ENCODE results near the gene CDC14A. TPM values are rescaled to one million over a fixed set of nuclear protein-coding genes. Genes with fewer than 3 reads are reported as not detected.

Gene CDC14A
- total and polyA plus RNA-seq, 2 experiments from 2014 or later: 7.3 to 14.5 TPM

DNA sequence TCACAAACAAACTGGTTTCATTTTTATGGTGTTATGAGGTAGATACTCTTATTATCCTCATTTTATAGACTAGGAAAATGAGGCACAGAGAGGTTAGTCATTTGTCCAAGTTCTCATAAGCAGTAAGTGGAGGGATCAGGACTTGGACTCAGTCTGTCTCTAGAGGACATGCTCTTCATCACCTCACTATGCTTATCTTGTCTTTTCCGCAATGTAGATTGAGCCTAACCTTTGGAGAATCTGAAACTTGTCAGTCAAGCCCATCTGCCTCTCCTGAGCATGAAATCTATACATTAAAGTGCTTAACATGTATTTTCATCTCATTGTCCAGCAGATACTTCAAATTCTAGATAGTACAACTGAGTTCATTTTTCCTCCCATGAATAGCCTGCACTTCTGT is 11.8 kb upstream of the CDC14A start:
- no peaks in the 10 kb centered on the region for H3K9me2 ChIP-seq (replicated peaks; ENCODE audit: insufficient read depth)
- TF ChIP-seq, protein P1, sequence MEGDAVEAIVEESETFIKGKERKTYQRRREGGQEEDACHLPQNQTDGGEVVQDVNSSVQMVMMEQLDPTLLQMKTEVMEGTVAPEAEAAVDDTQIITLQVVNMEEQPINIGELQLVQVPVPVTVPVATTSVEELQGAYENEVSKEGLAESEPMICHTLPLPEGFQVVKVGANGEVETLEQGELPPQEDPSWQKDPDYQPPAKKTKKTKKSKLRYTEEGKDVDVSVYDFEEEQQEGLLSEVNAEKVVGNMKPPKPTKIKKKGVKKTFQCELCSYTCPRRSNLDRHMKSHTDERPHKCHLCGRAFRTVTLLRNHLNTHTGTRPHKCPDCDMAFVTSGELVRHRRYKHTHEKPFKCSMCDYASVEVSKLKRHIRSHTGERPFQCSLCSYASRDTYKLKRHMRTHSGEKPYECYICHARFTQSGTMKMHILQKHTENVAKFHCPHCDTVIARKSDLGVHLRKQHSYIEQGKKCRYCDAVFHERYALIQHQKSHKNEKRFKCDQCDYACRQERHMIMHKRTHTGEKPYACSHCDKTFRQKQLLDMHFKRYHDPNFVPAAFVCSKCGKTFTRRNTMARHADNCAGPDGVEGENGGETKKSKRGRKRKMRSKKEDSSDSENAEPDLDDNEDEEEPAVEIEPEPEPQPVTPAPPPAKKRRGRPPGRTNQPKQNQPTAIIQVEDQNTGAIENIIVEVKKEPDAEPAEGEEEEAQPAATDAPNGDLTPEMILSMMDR (IDR thresholded peaks at IDR 0.05; ENCODE audit: poor library complexity): no peak
- TF ChIP-seq EZH2phosphoT487 (IDR thresholded peaks at IDR 0.05; ENCODE audit: low read depth, severe bottlenecking, unreplicated experiment) (no peak), EZH2 (IDR thresholded peaks at IDR 0.05; ENCODE audit: borderline replicate concordance) (no peak)
- H3K36me3 ChIP-seq (replicated peaks; ENCODE audit: insufficient read depth, low read depth): no peaks in the 10 kb centered on the region
- H2AFZ ChIP-seq: no peak overlapping the region
- no peaks in the 10 kb centered on the region for H3K27me3 ChIP-seq
- H3K27ac ChIP-seq: no peak overlapping the region
- H3K79me2 ChIP-seq: no peaks in the 10 kb centered on the region
- no peak overlapping the region for H3K4me3 ChIP-seq
- H4K20me1 ChIP-seq (ENCODE audit: insufficient read depth, poor library complexity, severe bottlenecking): no peaks in the 10 kb centered on the region
- no peak overlapping the region for H3K4me2 ChIP-seq
- H3K9me3 ChIP-seq (ENCODE audit: low read depth): no peaks in the 10 kb centered on the region
- DNase-seq (ENCODE audit: low spot score): no peak
- 96% methylated on average over 1 of the region's 1 CpG for WGBS (ENCODE audit: low lambda C conversion rate, missing lambda C conversion rate)
- H3K4me1 ChIP-seq (ENCODE audit: insufficient read depth): no peaks in the 10 kb centered on the region

DNA sequence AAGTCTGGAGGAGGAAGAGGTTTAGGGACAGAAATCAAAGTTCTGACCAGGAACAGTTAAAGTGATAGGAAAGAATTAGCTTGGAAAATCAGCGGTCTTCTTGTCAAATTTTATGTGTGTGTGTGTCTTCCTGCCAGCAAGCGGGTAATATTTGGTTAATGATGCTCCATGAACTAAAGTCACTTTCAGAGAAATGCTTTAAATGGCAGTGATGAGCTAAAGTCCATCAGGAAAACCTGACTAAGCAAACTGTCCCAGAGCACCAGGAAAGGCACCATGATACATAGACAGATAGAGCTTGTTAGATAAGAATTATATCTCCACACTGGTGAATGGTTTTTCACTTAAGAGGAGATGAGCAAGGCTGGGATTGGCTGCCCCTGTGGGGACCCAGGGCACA is 10.0 kb upstream of the CDC14A start:
- no peaks in the 10 kb centered on the region for H3K79me2 ChIP-seq
- H2AFZ ChIP-seq: no peak overlapping the region
- H4K20me1 ChIP-seq (ENCODE audit: insufficient read depth, poor library complexity, severe bottlenecking): no peaks in the 10 kb centered on the region
- no peaks in the 10 kb centered on the region for H3K4me1 ChIP-seq (ENCODE audit: insufficient read depth)
- no peak overlapping the region for H3K4me3 ChIP-seq
- H3K4me2 ChIP-seq: no peak overlapping the region
- TF ChIP-seq, protein P1 (IDR thresholded peaks at IDR 0.05; ENCODE audit: poor library complexity): no peak
- TF ChIP-seq EZH2phosphoT487 (IDR thresholded peaks at IDR 0.05; ENCODE audit: low read depth, severe bottlenecking, unreplicated experiment) (no peak), EZH2 (IDR thresholded peaks at IDR 0.05; ENCODE audit: borderline replicate concordance) (no peak)
- 97% methylated on average over 2 of the region's 2 CpGs for WGBS (ENCODE audit: low lambda C conversion rate, missing lambda C conversion rate)
- DNase-seq (ENCODE audit: low spot score): no peak
- no peaks in the 10 kb centered on the region for H3K36me3 ChIP-seq (replicated peaks; ENCODE audit: insufficient read depth, low read depth)
- no peaks in the 10 kb centered on the region for H3K9me2 ChIP-seq (replicated peaks; ENCODE audit: insufficient read depth)
- H3K27ac ChIP-seq: no peak overlapping the region
- no peaks in the 10 kb centered on the region for H3K9me3 ChIP-seq (ENCODE audit: low read depth)
- no peaks in the 10 kb centered on the region for H3K27me3 ChIP-seq

DNA sequence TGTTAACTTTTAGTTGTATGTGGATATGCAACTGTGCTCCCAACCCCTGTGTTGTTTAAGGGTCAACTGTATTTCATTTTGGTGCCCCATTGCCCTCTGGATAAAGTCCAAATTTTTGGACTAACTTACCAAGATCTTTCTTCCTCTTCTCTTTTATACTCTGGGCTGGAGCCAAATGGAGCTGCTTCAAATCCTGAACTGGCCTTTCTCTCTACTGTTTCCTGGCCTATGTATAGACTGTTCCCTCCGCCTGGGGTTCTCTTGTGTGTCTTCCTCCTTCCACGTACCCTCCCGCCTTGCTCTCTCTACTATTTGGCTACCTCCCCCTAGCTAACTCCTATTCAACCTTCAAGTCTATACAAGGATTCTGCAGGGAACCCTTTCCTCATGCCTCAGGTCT is 8.4 kb upstream of the CDC14A start:
- H3K9me2 ChIP-seq (replicated peaks; ENCODE audit: insufficient read depth): no peaks in the 10 kb centered on the region
- H3K4me2 ChIP-seq: no peak overlapping the region
- H3K9me3 ChIP-seq (ENCODE audit: low read depth): no peaks in the 10 kb centered on the region
- DNase-seq (ENCODE audit: low spot score): no peak
- no peaks in the 10 kb centered on the region for H3K36me3 ChIP-seq (replicated peaks; ENCODE audit: insufficient read depth, low read depth)
- no peaks in the 10 kb centered on the region for H3K79me2 ChIP-seq
- H2AFZ ChIP-seq: no peak overlapping the region
- no peaks in the 10 kb centered on the region for H4K20me1 ChIP-seq (ENCODE audit: insufficient read depth, poor library complexity, severe bottlenecking)
- no peaks in the 10 kb centered on the region for H3K4me1 ChIP-seq (ENCODE audit: insufficient read depth)
- H3K27me3 ChIP-seq: no peaks in the 10 kb centered on the region
- no peak overlapping the region for H3K27ac ChIP-seq
- WGBS (ENCODE audit: low lambda C conversion rate, missing lambda C conversion rate): 83% methylated on average over 3 of the region's 3 CpGs
- TF ChIP-seq EZH2 (IDR thresholded peaks at IDR 0.05; ENCODE audit: borderline replicate concordance): no peak
- TF ChIP-seq, protein P1 (IDR thresholded peaks at IDR 0.05; ENCODE audit: poor library complexity): no peak
- no peak for TF ChIP-seq EZH2phosphoT487 (IDR thresholded peaks at IDR 0.05; ENCODE audit: low read depth, severe bottlenecking, unreplicated experiment)
- H3K4me3 ChIP-seq: no peak overlapping the region

DNA sequence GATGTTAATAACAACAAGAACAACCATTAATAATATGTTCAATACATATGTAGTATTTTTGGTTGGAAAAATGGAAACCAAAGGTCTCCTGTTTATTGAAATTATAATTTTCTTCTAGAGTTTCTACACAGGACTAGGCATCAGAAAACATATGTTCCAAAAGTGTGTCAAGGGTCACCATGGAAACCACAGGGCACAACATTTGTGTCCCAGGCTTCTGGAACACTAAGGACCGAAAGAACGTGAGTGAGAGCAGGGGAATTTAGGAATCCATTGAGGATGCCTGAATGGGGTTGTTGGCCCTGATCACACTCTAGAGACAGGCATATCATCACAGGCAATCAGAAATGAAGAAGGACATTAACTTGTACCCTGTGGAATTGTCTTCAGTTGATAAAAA is 7.5 kb upstream of the CDC14A start:
- Histone ChIP-seq H3K9me2 (replicated peaks; ENCODE audit: insufficient read depth) (no peaks in the 10 kb centered on the region), H3K9me3 (ENCODE audit: low read depth) (no peaks in the 10 kb centered on the region), H3K27ac (no peak overlapping the region), H2AFZ (no peak overlapping the region), H3K4me1 (ENCODE audit: insufficient read depth) (no peaks in the 10 kb centered on the region), H3K27me3 (no peaks in the 10 kb centered on the region), H3K4me3 (no peak overlapping the region), H3K79me2 (no peaks in the 10 kb centered on the region), H3K4me2 (no peak overlapping the region), H3K36me3 (replicated peaks; ENCODE audit: insufficient read depth, low read depth) (no peaks in the 10 kb centered on the region), H4K20me1 (ENCODE audit: insufficient read depth, poor library complexity, severe bottlenecking) (no peaks in the 10 kb centered on the region)
- no peak for DNase-seq (ENCODE audit: low spot score)
- 83% methylated on average over 2 of the region's 2 CpGs for WGBS (ENCODE audit: low lambda C conversion rate, missing lambda C conversion rate)
- TF ChIP-seq EZH2 (IDR thresholded peaks at IDR 0.05; ENCODE audit: borderline replicate concordance) (no peak), EZH2phosphoT487 (IDR thresholded peaks at IDR 0.05; ENCODE audit: low read depth, severe bottlenecking, unreplicated experiment) (no peak)
- TF ChIP-seq, protein P1 (IDR thresholded peaks at IDR 0.05; ENCODE audit: poor library complexity): no peak

All from hepatocyte (in vitro differentiated cells).